Neural crest cell (in vitro differentiated cells): ENCODE measurements around the gene PEX11G. TPM values are rescaled to one million over a fixed set of nuclear protein-coding genes. Genes with fewer than 3 reads are reported as not detected.

Experiments used
- DNase-seq: peaks from one replicate; pipeline ENCODE4 v3.0.0; 2021; ENCODE audit warnings: low read depth, mixed read lengths, low spot score
- H3K27ac Mint-ChIP-seq: one replicate; pipeline ENCODE4 v1.8.0; 2021; ENCODE audit warnings: mild to moderate bottlenecking, mixed read lengths; ENCODE audit not compliant: unreplicated experiment
- H3K27me3 Mint-ChIP-seq: 2 replicates; pipeline ENCODE4 v1.8.0; 2021; ENCODE audit warnings: low read depth, mild to moderate bottlenecking, mixed read lengths
- H3K36me3 Mint-ChIP-seq: 2 replicates; pipeline ENCODE4 v1.8.0; 2021; ENCODE audit warnings: low read depth, mild to moderate bottlenecking, mixed read lengths
- H3K4me1 Mint-ChIP-seq: 2 replicates; pipeline ENCODE4 v1.8.0; 2021; ENCODE audit warnings: mixed read lengths
- H3K4me3 Mint-ChIP-seq: one replicate; pipeline ENCODE4 v1.8.0; 2021; ENCODE audit warnings: mild to moderate bottlenecking, mixed read lengths
- H3K9me3 Mint-ChIP-seq: 2 replicates; pipeline ENCODE4 v1.8.0; 2021; ENCODE audit warnings: mixed read lengths
- total RNA-seq: library from RNA; stranded (reverse); gene quantifications from 2 replicates; pipeline ENCODE4 v1.2.1, GENCODE V29; 2021
- TF ChIP-seq, protein P1 (sequence below): fragments of 200-600 bp; sonication (generic); conservative IDR thresholded peaks from 2 replicates; pipeline ENCODE4 v1.5.0; 2021; ENCODE audit warnings: antibody characterized with exemption, mild to moderate bottlenecking

PEX11G gene
- total RNA-seq, 1 donor from 2014 or later, result 3.4 TPM

- H3K4me3 Mint-ChIP-seq, result no peak overlapping the region
- no peak for DNase-seq
- TF ChIP-seq, protein P1, sequence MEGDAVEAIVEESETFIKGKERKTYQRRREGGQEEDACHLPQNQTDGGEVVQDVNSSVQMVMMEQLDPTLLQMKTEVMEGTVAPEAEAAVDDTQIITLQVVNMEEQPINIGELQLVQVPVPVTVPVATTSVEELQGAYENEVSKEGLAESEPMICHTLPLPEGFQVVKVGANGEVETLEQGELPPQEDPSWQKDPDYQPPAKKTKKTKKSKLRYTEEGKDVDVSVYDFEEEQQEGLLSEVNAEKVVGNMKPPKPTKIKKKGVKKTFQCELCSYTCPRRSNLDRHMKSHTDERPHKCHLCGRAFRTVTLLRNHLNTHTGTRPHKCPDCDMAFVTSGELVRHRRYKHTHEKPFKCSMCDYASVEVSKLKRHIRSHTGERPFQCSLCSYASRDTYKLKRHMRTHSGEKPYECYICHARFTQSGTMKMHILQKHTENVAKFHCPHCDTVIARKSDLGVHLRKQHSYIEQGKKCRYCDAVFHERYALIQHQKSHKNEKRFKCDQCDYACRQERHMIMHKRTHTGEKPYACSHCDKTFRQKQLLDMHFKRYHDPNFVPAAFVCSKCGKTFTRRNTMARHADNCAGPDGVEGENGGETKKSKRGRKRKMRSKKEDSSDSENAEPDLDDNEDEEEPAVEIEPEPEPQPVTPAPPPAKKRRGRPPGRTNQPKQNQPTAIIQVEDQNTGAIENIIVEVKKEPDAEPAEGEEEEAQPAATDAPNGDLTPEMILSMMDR, result no peak
- H3K9me3 Mint-ChIP-seq, result no peaks in the 10 kb centered on the region
- peaks cover 15% of the 10 kb centered on the region for H3K4me1 Mint-ChIP-seq
- no peaks in the 10 kb centered on the region for H3K27me3 Mint-ChIP-seq
- no peaks in the 10 kb centered on the region for H3K36me3 Mint-ChIP-seq
- H3K27ac Mint-ChIP-seq, result no peak overlapping the region
These were observed 11.1 kb downstream of the PEX11G start for GRCh38 chr19:7477758-7478157.

GRCh38 chr19:7476777-7477494, 11.9 kb downstream of the PEX11G start:
- Mint-ChIP-seq H3K9me3 (no peaks in the 10 kb centered on the region), H3K36me3 (no peaks in the 10 kb centered on the region), H3K27me3 (no peaks in the 10 kb centered on the region), H3K4me3 (no peak overlapping the region), H3K27ac (no peak overlapping the region), H3K4me1 (peaks cover 15% of the 10 kb centered on the region)
- no peak for DNase-seq
- TF ChIP-seq, protein P1, result no peak

GRCh38 chr19:7476241-7476640, 12.6 kb downstream of the PEX11G start:
- no peaks in the 10 kb centered on the region for H3K27me3 Mint-ChIP-seq
- H3K4me1 Mint-ChIP-seq, result peaks cover 15% of the 10 kb centered on the region
- no peak overlapping the region for H3K4me3 Mint-ChIP-seq
- no peaks in the 10 kb centered on the region for H3K9me3 Mint-ChIP-seq
- H3K36me3 Mint-ChIP-seq, result no peaks in the 10 kb centered on the region
- TF ChIP-seq, protein P1, result no peak
- DNase-seq, result no peak
- no peak overlapping the region for H3K27ac Mint-ChIP-seq

- H3K27ac Mint-ChIP-seq, result no peak overlapping the region
These were observed 13.2 kb downstream of the PEX11G start for GRCh38 chr19:7475665-7476064.

GRCh38 chr19:7471696-7472615, 16.9 kb downstream of the PEX11G start:
- TF ChIP-seq, protein P1, result no peak
- Mint-ChIP-seq H3K36me3 (no peaks in the 10 kb centered on the region), H3K27ac (no peak overlapping the region), H3K4me1 (no peaks in the 10 kb centered on the region), H3K9me3 (no peaks in the 10 kb centered on the region), H3K4me3 (no peak overlapping the region), H3K27me3 (no peaks in the 10 kb centered on the region)
- no peak for DNase-seq

More at GRCh38 chr19:7475665-7476064, 13.2 kb downstream of the PEX11G start:
- TF ChIP-seq, protein P1, result no peak
- no peak for DNase-seq
- Mint-ChIP-seq H3K4me1 (peaks cover 13% of the 10 kb centered on the region), H3K27me3 (no peaks in the 10 kb centered on the region), H3K36me3 (no peaks in the 10 kb centered on the region), H3K9me3 (no peaks in the 10 kb centered on the region), H3K4me3 (no peak overlapping the region)
